ENCODE measurements around the gene TRIM47.

Gene TRIM47

DNA sequence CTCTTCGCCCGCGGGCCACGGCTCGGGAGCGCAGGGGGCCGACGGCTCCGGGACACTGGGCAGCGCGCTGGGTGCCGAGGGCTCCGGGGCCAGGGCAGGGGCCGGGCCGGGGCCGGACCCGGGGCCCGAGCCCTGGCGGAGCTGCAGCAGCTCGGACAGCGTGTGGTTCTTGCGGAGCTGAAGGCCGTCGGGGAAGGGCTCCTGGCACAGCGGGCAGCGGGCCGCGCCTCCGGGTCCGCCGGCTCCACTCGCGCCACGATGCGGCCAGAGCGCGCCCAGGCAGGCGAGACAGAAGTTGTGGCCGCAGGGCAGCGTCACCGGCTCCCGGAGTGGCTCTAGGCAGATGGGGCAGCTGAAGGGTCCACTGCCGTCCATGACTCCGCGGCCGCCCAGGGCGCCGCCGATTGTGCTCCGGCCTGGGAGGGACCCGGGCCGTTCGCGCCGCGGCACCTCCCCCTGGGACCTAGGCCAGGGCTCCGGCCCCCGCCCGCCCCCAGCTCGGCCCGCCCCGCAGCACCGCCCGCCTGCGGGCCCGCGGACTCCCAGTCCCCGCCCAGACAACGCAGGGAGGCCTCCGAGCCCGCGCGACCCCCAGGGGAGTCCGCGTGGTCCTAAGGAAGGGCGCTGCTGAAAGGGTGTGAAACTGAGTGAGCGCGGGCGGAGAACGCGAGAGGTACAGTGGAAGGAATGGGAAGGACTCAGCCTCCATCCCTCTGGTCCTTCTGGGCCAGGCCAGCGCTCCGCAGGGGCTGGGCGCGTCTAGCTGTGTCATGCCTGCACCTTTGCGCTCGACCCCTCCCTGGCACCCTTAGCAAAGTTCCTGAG lies at the start of gene TRIM47:
TRIM47 (minus strand) TSS at position 408 of the 825 bp plus-strand sequence; CDS start at position 375, 33 bp downstream.
- no peak for DNase-seq

- peak; percentile 4 for DNase-seq
These were observed 49.0 kb upstream of the TRIM47 start for GRCh38 chr17:75927286-75927922.

DNA sequence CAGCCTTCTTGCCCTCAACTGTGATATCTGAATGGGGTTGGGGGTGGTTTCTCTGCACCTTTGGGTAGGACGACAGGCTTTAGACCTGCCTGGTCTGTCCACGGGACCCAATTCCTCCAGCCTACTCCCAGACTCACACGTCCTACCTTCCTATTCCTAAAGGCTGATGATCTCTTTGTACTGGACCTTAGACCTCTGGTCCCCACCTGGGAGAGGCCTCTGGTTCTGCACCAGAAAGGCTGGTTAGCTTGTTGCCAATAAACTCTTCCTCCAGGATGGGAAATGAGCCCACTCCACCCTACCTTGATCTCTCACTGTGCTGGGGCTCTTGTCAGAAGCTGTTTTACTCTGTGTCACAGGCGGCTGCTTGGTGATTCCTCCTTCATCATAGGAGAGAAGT lies 48.1 kb upstream of the TRIM47 start:
- no peak for DNase-seq

GRCh38 chr17:75925912-75926311 lies 47.5 kb upstream of the TRIM47 start:
- no peak for DNase-seq

- DNase-seq: no peak
These were observed 46.7 kb upstream of the TRIM47 start for GRCh38 chr17:75925103-75925502.

- DNase-seq: no peak
These were observed 44.8 kb upstream of the TRIM47 start for GRCh38 chr17:75922963-75923874.

GRCh38 chr17:75922173-75922961 lies 44.0 kb upstream of the TRIM47 start:
- DNase-seq: no peak

GRCh38 chr17:75921596-75921995 lies 43.2 kb upstream of the TRIM47 start:
- no peak for DNase-seq

DNA sequence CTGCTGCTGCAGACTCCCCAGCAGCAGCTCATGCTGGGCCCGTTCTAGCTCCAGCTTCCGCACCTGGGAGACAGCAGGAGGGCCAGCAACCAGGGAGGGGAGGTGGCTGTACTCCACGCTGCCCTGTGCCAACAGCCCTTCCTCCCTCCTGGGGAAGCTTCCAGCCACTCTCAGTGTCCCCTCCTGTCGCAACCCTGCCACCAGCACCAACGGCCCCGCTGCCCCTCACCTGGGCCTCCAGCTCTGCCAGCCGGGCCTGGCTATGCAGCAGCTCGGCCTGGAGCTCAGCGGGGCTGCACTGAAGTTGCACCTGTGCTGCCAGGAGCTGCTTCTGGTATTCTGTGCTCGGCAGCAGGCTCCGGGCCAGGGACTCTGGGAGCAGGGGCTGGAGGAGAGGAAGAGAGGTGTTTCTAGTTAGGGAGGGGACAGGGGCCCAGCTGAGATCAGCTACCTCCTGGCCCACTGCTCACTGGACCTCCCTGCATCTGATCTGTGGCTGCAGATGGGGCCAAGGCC lies 41.7 kb upstream of the TRIM47 start:
- DNase-seq: no peak

GRCh38 chr17:75919611-75920010 lies 41.2 kb upstream of the TRIM47 start:
- DNase-seq: no peak

GRCh38 chr17:75917917-75918445 lies 39.6 kb upstream of the TRIM47 start:
- no peak for DNase-seq

GRCh38 chr17:75917141-75917916 lies 38.9 kb upstream of the TRIM47 start:
- no peak for DNase-seq

GRCh38 chr17:75915268-75915667 lies 36.9 kb upstream of the TRIM47 start:
- DNase-seq: no peak

GRCh38 chr17:75914643-75915267 lies 36.4 kb upstream of the TRIM47 start:
- no peak for DNase-seq

DNA sequence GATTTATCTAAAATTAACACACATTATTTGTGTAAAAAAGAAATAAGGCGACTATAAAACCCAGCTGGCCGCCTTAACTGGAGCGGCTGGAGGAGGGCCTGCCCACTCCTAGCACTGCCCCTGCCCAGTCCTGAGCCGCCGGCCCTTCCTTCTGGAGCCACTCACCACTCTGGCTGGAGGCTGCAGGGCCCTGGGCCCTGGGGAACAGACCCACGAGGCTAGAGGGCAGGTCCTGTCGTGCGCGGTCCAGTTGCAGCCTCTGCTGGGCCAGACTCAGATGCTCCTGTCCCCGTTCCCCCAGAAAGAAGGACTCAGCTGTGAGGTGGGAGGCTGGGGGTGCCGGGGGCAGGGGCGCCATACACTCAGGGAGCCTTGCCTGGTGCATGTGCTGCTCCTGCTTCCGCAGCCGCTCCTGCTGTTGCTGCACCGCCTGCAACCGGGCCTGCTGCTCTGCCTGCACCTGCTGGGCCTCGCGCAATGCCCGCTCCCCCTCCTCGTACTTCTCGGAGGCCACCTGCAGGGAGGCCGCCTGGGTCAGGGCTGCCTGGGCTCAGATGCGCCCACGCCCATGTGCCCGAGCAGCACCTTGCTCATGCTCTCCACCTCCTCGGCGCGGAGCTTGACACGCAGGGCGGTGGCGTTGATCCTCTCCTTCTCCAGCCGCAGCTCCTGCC lies 35.3 kb upstream of the TRIM47 start:
- no peak for DNase-seq

DNA sequence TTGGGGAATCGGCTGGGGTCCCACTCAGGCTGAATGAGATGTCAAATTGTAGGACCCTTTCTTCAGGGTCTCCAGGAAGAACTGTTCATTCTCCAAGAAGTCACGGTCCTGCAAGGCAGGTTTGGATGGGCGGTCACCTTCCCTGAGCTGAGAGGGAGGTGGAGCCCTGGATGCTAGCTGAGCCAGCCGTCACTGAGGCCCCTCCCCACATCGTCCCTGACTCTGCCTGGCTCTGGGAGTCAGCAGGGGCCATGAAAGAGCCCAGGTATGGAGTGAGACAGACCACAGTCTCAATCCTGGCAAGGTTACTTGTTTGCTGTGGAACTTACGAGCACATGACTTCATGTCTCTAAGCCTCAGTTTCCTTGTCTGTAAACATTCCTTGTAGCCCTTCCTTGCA lies 32.3 kb upstream of the TRIM47 start:
- DNase-seq: peak; percentile 26

- peak; percentile 82 for DNase-seq
These were observed 31.5 kb upstream of the TRIM47 start for GRCh38 chr17:75909812-75910274.

- peak; percentile 95 for DNase-seq
These were observed 30.9 kb upstream of the TRIM47 start for GRCh38 chr17:75909051-75909811.

GRCh38 chr17:75908201-75908600 lies 29.8 kb upstream of the TRIM47 start:
- peak; percentile 49 for DNase-seq
